AG08396 (cell line): Measurements from ENCODE around the gene AIG1.
"Not testable (repeated sequence)": the region's sequence is repeated elsewhere in the genome, so short reads cannot be mapped to it uniquely, and the experiment has no call there.

ENCODE experiments used
- DNase-seq: peaks from one replicate; pipeline ENCODE4 v3.0.0; 2012; ENCODE audit warnings: low spot score, mixed read lengths

The AIG1 gene

DNA sequence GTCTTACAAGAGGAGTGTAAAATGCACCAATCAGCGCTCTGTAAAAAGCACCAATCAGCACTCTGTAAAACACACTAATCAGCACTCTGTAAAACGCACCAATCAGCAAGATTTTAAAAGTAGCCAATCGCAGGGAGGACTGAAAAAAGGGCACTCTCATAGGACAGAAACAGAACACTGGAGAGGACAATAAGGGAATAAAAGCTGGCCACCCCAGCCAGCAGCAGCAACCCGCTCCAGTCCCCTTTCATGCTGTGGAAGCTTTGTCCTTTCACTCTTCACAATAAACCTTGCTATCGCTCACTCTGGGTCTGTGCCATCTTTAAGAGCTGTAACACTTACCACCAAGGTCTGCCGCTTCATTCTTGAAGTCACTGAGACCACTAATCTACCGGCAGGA is 1.7 kb upstream of the AIG1 start:
- no peak for DNase-seq

DNA sequence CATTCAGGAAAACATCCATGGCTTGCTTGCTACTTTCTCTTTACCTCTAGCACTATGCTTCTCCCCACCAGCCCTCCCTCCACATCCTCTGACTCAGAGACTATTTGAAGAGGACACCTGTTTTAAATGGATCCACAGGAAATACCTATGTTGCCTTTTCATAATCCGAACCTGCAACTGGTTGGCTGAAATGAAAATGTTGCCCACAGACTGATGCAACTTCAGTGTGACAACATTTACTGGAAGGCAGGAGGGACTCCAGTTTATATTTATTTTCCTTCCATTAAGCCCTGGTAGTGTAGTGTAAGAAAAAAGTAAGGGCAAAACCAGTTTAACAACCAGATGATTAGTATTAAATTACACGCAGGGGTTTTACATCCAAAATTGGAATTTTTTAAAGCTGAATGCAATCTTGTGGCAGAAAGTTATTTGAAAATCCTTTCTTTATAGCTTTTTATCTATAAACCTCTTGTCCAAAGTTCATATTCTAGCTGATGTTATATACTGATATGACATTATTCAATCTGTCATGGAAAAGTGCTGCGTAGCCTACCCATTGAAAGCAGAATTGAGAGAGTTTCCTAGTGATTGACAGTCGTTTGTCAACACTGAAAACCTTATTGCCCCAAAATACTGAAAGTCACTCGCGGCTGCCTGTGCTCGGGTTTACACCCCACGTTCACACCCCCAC is 881 bp upstream of the AIG1 start:
- peak; percentile 20 for DNase-seq

DNA sequence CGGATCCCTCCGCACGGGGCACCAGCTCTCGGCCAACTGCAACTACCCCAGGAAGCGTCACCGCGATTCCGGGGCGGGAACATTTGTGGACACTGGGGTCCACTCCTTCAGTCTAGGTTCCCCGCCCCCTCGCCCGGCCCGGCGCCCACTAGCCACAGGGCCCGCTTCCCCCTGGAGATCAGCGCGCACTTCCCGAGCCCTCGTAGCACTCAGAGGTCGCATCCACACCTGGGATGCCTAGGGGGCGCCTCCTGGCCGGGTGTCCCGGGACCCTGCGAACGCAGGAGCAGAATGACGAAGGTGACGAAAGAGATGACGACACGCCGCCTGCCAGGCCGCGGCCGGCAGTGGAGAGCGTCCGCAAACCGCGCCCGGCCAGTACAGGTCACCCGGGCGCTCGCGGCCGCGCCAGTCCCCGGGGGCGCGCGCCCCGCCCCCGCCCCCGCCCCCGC is 309 bp upstream of the AIG1 start:
- peak; percentile 82 for DNase-seq

DNA sequence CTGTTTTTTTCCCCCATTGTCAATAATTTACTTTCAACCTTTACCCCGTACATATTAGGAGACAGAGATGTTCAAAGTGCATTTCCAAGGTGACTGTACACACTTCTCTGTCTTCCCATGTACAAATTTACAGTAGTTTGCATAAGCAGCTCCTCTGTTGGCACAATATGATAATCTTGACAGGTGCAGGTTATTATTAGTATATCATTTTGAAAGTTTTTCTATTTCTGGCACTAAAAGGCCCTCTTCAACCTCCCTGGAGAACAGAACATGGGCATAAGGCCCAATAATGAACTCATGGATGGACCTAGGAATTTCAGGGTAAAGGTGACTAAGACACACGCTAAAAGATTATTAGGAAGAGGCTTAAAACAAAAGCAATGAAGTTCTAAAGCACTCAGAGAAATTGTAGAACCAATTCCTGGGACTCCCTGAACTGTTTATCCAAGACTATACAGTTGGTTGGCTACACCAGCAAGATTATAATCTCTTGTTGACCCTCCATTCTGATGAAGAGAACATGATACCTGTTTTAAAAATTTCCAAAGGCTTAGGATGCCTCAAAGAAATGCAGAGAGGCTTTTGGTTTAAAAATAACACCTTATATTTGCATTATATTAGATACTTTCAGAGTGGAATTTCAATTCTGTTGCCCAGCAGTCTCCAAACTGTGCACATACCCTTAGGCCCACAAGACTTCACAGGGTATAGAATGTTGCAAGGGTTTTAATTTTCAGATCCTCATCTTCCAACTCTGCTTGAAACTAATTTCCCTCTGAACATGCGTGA is 1.1 kb downstream of the AIG1 start:
- DNase-seq = no peak

DNA sequence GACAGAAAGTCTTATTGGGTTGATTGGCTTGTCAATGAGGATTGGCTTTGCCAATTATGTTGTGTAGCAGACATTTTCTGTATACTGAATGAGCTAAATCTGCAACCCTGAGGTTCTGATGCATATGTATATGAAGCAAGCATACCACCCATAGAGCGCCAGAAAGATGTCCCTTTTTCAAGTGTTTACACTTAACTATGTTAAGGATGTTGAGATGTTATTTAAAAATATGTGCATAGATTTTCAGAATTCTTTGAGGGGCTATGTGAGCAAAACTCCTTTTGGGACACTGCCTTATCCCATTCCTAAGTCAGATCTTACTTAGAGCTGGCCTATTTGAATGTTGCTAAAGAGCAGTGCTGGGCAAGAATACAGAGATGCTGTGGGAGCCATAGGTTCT is 1.9 kb downstream of the AIG1 start:
- DNase-seq = no peak

DNA sequence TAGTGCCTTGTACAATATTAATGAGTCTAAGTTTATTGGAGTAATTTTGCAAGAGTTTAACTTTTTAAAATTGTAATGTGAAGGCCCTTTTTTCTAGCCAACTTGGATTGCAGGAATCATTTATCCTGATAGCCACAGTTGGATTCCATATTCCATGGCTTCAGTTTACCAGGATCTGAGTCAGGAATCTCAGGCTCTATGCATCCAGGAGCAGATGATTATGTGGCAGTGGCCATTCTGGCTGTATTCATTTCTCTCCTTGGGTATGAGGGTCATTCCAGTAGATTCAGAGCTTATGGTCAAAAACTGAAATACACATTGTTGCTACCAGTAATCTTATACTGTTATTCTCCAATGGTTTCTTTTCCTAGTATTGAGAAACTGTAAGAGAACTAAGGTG is 2.9 kb downstream of the AIG1 start:
- no peak for DNase-seq

DNA sequence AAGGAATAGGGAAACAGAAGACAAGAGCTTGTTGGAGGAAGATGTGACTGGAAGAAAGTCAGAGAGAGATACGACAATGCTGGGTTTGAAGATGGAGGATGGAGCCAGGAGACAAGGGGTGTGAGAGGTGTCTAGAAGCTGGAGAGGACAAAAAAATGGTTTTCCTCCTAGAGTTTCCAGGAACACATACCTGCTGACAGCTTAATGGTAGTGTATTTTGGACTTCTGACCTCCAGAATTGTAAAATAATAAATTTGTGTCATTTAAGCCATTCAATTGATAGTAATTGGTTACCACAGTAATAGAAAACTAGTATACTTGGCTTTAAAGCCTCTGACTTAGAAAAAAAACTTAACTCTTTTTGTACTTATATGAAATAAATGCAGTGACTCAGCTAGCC is 3.6 kb downstream of the AIG1 start:
- no peak for DNase-seq

DNA sequence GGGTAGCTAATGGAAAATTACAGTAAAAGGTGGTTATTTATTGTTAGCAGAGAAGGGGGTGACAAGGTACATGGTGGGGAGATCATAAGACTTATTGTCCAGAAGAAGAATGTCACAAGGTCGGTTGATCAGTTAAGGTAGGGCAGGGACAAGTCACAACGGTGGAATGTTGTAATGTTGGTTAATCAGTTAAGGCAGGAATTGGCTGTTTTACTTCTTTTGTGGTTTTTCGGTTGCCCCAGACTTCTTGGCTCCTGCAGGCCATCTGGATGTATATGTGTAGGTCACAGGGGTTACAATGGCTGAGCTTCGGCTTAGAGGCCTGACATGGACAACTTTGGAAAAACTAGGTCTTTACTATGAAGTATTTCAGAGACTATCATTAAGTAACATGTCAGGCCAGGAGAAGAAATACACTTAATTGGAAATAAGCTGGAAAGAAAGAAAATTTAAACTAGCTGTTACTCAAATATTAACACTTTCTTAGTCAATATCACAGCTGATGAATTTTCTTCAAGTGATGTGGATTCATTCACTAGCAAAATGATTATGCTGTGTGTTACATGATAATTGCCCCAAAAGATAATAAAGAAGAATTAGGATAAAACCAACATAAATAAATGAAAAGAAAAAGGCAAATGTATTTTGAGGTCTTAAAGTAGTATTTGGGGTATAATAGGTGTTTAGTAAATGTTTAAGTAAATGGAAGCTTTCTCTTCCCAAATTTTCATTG is 4.4 kb downstream of the AIG1 start:
- no peak for DNase-seq

DNA sequence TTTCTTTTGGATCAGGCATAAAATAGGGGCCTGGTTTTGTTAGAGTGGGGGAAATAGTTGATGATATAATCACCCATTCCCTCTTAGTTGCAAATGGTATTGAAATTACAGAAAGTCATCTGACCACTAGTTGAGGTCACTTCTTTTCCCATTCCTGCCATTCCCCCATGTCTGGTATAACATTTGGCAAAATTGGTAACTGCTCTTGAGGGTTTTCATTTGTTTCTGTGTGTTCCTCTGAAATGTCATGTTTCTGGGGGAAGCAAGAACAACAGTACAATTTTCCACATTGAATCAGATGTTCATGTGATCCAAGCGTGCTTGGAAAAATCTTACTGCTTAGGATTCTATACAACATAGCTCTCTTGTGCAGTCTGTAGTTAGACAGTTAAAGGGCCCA is 7.3 kb downstream of the AIG1 start:
- DNase-seq = no peak

DNA sequence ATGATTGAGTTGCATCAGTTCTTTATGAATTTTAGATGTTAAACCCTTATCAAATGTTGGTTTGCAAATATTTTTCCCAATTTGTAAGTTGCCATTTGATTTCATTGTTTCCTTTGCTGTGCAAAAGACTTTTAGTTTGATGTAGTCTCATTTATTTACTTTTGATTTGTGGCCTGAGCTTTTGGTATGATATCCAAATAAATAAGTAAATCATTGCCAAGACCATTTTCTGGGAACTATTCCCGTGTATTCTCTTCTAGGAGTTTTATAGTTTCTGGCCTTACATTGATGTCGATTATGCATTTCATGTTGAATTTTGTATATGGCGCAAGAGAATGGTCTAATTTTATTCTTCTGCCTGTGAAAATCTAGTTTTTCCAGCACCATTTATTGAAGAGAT is 13.4 kb downstream of the AIG1 start:
- no peak for DNase-seq

DNA sequence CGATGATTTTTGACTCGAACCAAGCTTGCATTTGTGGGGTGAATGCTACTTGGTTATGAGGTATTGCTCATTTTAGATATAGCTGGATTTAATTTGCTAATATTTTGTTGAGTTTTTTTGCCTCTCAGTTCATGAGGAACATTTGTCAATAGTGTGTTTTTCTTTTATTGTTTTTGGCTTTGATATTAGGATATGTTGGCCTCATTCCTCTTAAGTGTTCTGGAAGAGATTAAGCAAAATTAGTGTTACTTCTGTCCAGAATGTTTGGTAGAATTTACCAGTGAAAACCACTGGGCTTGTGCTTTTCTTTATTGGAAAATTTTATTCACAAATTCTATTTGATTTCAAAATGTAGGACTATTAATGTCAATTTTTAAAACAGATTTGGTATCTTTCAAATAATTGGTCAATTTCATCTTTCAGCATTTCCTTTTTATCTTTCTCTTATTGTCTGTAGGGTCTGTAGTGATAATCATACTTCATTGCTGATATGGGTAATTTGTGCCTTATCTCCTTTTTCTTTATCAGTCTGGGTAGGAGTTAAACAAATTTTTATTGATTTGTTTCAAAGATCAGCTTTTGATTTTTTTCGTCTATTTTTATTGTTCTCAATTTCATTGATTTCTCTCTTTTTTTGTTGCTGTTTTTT is 14.1 kb downstream of the AIG1 start:
- DNase-seq = no peak

DNA sequence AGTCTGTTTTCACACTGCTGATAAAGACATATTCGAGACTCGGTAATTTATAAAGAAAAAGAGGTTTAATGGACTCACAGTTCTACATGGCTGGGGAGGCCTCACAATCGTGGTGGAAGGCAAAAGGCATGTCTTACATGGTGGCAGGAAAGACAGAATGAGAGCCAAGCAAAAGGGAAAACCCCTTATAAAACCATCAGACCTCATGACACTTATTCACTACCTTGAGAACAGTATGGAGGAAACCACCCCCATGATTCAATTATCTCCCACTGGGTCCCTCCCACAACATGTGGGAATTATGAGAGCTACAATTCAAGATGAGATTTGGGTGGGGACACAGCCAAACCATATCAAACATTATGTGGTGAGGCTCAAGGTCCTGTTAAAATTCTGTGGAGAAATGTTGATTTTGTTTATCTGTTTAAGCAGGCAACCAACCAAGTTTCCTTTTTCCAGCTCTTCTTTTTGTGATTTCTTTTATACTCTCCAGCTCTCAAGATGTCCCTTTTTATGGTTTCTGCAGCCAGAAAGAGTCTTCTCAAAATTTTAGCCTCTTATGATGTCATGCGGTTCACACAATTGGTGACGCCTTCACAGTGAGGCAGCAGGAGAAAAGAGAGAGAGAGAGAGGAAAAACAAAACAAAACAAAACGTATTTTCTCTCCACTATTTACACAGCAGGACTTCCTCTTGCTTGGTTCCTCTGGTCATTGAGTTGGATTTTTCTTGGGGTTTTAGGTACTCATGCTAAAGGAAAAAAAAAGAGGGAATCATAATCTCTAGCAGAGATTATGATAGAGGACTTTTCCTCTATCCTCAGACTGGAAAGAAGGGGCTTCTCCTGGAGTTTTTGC is 18.0 kb downstream of the AIG1 start:
- DNase-seq = no peak

DNA sequence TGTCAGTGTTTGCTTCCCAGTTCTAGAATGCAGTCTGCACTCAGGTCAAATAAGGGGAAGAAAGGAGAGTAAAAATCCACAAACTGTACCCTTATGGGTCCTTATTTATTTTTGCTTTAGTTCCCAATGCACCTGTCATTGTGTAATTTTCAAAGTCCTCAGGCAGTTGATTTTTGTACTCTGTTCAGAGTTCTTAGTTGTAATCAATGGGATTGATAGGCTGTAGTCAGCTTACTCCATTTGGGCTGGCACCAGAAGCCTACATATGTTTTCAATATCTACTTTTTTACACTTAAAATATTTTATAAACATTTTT is 18.6 kb downstream of the AIG1 start:
- no peak for DNase-seq

DNA sequence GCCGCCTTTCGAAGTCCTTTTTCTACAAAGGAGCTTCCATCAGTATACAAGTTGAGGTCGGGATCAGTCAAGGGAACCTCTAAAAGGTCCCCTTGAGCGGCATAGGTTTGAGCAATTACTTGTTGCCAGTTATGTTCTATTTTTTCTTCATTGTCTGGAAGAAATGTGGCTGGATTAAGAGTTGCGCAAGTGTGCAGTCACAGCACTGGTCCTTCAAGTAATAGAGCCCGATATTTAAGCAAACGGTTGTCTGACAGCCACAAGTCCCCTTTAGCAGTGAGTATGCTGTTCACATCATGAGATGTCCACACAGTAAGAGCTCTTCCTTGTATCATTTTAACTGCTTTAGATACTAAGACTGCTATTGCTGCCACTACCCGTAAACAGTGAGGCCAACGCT is 21.6 kb downstream of the AIG1 start:
- DNase-seq = not testable (repeated sequence)

DNA sequence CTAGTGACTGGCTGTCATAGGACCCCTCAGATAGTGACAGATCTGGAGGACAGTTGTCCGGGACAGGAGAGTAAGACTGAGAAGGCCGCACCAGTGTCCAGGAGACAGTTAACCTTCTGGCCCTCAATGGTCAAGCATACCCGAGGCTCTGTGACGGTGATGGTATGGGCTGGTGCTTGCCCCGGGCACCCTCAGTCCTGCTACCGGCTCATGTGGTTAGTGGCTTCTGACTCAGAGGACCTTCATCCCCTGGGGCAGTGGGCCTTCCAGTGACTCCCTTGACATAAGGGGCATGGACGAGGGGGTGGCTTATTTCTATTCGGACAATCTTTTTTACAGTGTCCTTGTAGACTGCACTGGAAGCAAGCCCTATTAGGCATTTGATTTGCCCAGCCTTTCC is 23.3 kb downstream of the AIG1 start:
- not testable (repeated sequence) for DNase-seq

DNA sequence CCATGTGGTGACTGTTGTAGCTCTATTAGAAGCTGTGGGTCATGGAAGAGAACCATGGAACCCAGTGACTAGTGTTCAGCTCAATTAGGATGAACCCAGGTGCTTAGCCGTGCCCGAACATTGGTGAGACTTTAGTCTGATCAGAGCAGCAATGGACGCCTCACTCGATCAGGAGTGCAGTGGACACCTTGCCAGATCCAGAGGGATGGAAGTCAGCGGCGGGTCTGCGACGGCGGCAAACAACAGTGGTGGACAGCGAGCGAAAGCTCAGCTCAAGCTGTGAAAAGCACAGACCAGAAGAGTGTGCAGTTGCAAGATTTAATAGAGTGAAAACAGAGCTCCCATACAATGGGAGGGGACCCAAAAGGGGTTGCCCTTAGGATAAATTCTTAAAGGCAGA is 26.6 kb downstream of the AIG1 start:
- not testable (repeated sequence) for DNase-seq

DNA sequence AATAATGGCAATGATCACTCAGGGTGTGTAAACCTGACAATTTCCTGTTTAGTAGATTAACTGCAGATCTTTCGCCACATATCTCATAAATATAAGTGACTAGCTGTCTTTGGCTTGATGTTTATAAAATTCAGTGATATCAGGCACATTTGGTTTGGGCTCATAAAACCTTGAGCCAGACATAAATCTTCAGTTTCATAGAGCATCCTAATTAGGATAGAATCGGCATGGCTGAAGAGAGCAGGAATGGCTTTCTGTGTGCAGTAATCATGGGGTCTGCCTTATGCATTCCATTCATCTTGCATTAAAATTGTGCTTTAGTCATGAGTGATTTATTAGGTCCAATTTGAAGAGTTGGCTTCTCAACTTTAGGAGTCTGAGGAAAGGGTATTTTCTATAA is 27.2 kb downstream of the AIG1 start:
- DNase-seq = no peak

DNA sequence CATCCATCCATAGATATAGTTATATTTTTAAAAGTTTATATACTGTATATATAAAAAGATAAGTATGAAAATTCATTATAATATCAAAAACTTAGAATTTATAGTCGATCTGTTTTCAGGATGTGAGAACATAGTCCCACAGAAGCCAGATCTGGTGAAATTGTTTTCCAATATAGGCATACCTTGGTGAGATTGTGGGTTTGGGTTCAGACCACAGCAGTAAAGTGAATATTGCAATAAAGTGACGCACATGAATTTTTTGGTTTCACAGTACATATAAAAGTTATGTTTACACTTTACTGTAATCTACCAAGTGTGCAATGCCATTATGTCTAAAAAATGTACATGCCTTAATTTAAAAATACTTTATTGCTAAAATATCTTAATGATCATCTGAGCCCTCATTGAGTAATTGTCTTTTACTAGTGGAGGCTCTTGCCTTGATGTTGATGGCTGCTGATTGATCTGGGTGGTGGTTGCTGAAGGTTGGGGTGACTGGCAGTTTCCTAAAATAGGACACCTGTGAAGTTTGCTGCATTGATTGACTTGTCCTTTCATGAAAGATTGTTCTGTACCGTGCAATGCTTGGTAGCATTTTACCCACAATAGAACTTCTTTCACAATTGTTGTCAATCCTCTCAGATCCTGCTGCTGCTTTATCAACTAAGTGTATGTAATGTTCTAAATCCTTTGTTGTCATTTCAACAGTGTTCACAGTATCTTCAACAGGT is 29.8 kb downstream of the AIG1 start:
- no peak for DNase-seq

DNA sequence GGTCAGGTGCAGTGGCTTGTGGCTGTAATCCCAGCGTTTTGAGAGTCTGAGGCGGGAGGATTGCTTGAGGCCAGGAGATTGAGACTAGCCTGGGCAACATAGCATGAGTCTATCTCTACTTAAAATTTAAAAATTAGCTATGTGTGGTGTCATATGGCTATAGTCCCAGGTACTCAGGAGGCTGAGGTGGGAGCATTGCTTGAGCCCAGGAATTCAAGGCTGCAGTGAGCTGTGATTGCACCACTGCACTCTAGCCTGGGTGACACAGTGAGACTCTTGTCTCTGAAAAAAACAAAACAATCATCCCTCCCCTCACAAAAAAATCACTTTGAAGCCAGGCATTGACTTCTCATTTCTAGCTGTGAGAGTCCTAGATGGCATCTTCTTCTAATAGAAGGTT is 32.1 kb downstream of the AIG1 start:
- no peak for DNase-seq

DNA sequence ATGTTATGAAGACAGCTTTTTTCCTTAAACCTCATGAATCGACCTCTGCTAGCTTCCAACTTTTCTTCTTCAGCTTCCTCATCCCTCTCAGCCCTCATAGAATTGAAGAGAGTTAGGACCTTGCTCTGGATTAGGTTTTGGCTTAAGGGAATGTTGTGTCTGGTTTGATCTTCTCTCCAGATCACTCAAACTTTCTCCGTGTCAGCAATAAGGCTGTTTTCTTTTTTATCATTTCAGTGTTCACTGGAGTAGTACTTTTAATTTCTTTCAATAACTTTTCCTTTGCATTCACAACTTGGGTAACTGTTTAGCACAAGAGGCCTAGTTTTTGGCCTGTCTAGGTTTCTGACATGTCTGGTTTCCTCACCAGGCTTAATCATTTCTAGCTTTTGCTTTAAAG is 32.6 kb downstream of the AIG1 start:
- no peak for DNase-seq

DNA sequence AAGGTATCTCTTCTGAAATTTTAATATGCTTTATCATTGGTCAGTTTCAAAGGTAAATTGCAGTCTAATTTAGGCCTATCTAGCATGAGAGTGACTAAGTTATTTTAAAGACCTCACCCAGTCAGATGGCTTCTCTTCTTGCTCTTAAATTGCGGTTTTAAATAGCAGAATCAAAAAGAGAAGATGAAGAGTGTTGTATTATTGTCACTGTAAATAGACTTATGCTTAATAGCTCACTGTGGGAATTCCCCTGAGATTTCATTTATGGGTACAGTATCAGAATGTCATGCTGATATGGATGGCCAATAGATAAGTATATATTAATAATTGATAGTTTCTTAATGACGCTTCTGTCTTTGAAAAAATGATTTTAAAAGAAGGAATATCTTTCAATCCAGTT is 35.7 kb downstream of the AIG1 start:
- DNase-seq = no peak
